Renal pelvis (tissue), 12 donors: Measurements from ENCODE around the gene MUCL1. TPM values are rescaled to one million over a fixed set of nuclear protein-coding genes. Genes with fewer than 3 reads are reported as not detected.
"Not testable (repeated sequence)": the region's sequence is repeated elsewhere in the genome, so short reads cannot be mapped to it uniquely, and the experiment has no call there.

Experiments used
- DNase-seq: peaks from one replicate; pipeline ENCODE4 v3.0.0-alpha.2; 2013
- long read RNA-seq, 16 experiments: transcript quantifications; one replicate each; lab custom pipeline, GENCODE V29; 2026
- polyA plus RNA-seq, 3 donors: library from polyadenylated mRNA; unstranded; fragments of 120-200 nt; gene quantifications; one replicate each; pipeline ENCODE4 v1.2.1, GENCODE V29; 2013; ENCODE audit not compliant: insufficient read length in 3 of 3

Gene MUCL1, protein sequence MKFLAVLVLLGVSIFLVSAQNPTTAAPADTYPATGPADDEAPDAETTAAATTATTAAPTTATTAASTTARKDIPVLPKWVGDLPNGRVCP
- not detected for polyA plus RNA-seq
- long read RNA-seq, donor 1 = 0 reads
- long read RNA-seq, donor 2 = 0 reads
- long read RNA-seq, donor 3 = 0 reads
- long read RNA-seq, donor 4 = 0 reads
- long read RNA-seq, donor 5 = 0 reads
- long read RNA-seq, donor 6 = 0 reads
- long read RNA-seq, donor 7 = 0 reads
- long read RNA-seq, donor 8 = 0 reads
- long read RNA-seq, donor 9 = 0 reads
- long read RNA-seq, donor 10 = 0 reads
- long read RNA-seq, donor 11 = 0 reads
- long read RNA-seq, donor 12 = 0 reads
- long read RNA-seq, donor 13 = 0 reads
- long read RNA-seq, donor 14 = 0 reads
- long read RNA-seq, donor 15 = 0 reads
- long read RNA-seq, donor 16 = 0 reads

DNA sequence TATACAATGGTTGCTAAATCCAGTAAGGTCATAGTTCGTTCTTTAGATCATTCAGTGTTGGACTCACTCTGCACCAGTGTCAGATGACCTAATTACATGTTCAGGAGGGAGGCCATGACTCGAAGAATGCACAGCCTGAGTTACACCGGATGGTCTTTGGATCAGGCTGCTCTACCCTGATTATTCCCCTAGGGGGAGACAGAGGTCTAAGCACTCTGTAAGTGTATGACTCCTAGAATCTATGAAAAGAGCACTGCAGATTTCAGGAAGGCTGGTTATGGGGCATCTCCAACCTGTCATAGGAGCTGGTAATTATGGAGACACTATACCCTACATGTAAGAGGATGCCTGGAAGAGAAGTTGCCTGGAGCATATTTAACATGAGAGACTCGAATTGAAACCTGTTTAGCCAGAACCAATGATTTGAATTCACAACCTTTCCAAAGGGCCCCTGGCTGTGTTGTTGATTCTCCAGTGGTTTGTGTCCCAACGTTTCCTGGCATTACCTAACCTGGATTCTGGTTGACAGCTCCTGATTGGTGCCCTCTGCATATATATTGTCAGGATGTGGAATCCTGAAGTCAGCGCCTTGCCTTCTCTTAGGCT is at the start of gene MUCL1:
TSS of gene MUCL1 (plus strand) at position 584 of the 606 bp plus-strand sequence. CDS start 67 bp downstream, outside the sequence.
- DNase-seq = peak; percentile 24

DNA sequence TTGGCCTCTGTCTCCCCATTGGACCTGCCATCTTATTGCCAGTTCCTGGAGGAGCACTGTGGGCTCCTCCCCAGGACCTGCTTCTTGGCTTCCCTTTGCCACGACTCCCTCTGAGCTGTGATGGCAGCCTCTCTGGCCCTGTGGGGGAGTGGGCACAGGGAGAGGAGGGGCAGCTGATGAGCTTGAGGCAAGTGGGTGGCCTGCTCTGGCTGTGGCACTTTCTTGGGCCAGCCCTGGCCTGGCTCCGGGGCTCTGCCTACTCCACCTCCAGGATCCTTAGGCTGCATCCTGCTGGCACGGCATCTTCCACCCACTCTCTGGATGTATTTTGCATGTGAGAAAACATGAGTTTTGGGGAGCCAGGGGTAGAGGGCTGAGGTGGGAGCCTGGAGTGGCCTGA is 32.6 kb upstream of the MUCL1 start:
- no peak for DNase-seq

DNA sequence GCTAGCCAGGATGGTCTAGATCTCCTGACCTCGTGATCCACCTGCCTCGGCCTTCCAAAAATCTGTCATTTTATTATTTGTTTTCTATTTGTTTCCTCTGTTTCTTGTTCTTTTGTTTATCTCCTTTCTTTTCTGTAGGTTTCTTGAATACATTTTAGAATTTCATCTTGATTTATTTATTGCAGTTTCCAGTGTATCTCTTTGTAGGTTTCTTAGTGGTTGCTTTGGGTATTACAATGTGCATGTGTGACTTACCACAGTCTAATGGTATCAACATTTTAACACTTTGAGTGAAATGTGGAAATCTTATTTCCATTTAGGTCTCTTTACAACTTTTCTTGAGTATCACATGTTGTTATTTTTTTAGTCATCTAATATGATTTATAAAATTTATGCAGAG is 29.9 kb upstream of the MUCL1 start:
- DNase-seq = no peak

DNA sequence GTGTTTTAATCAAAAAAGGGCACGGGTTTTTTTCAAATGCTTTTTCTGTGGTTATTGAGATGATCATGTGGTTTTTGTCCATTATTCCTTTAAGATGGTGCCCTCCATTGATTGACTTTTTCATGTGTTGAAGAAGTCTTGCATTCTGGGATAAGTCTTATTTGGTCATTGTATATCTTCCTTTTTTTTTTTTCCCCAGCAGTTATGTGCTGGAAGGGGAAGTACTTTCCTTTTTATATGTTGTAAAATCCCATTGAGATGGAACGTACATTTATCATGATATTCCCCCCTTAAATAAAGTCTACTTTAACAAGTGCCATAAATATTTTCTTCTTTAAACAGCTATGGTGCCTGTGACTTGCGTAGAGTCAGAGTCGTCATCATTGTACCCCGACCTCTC is 24.8 kb upstream of the MUCL1 start:
- no peak for DNase-seq

DNA sequence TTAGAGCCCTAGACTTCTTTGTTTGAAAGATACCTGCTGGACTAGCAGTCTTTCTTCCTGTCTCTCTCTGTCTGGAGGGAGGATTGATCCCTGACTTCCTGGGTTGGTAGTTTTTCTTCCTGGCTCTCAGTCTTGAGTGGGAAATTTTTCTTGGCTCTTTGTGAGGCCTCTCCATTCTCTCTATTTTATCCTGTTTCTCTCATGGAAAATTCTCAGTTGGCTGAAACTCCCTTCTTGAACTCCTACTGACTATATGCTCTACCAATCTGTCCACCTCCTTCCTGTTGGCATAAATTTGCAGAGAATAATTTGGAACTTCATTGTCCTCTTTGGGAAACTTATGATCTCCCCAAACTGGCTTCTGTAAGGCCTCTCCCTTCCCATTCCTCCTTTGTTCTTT is 24.1 kb upstream of the MUCL1 start:
- no peak for DNase-seq

DNA sequence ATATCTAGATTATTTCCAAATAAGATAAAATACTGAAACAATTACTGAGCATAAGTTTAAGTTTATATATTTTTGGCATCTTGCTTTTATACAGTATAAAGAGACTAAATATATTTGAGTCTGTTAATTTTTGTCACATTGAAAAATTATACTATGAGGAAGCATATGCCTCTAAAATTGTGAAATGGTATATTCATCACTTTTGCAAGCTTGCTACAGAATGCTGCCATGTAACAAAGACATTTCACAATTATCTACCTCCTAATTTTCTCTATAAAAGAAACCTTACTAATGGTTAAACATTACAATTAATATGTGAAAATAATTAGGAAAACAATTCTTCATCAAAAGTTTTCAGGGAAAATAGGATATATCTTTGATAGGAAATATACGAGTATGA is 22.7 kb upstream of the MUCL1 start:
- no peak for DNase-seq

DNA sequence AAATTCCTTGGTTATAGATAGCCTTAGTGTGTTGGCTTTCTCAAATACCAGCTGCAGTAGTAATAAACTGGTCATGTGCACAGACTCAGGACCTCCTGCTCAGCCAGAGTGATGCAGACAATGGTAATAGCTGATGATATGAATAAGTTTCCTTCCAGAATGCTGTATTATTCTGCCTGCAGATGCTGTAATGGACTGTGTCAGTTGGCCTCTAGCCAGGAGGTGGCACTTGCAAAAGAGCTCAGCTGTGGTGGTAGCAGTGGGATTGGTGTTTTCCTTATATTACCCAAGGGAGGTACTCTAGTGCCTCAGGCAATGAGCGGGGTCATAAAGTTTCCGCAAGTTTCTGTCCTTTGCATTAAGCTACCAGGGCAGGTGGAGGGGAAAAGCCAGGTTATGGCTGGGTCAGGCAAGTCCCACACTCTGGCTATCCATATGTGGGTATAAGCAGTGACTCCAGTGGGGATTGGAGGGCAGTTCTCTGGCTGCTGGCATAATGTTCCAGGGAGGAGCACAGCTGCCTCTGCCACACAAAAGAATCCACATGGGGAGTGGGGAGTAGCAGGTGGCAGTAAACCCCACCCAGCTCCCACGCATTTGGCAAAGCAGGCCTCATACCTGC is 14.0 kb upstream of the MUCL1 start:
- DNase-seq = no peak

DNA sequence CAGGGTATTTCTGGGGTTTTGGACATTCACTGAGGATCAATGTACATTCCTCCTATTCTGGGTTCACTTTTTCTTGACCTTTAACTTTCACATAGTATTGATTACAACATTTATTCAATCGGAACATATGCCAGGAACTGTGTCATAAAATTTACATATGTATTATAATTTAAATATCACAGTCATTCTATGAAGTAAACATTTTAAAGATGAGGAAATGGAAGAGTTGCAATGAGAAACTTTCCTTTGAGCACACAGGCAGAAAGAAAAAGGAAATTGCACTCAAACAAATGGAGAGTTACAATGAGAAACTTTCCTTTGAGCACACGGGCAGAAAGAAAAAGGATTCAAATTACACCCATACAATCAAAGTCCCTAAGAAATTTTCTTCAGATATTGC is 3.1 kb downstream of the MUCL1 start:
- DNase-seq = no peak

DNA sequence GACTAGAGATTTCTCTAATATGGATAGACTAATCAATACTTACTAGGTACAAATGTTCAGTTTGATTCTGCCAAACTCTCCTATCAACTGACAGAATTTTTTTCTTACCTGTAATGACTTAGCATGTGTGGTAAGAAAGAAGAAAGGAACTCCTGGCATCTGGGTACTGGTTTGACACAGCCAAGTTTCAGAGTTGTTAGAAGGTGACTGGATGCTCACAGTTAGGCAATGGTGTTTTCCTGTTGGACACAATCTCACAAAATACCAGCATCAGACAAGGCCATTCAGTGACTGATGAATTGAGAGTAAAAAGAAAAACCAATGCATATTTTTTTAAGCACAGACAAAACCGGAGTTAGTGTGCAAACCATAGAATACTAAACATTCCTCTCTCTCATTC is 4.2 kb downstream of the MUCL1 start:
- DNase-seq = no peak

DNA sequence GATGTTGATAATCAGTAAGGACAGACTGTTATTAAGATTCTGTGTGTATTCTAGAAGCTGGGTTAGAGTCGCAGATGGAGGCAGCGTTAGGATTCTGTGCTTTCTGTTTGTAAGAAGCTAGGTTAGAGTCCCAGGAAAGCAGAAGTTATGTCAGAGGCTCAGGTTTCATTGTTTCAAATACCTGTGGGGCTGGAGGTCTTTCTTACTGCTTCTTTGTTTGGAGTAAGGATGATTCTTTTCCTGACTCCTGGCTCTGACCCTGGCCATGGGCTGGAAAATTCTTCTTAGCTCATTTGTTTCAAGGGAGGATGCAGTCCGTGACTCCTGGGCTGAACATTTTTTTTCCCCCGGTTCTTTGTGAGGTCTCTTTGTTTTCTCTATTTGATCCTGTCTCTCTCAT is 5.2 kb downstream of the MUCL1 start:
- DNase-seq = peak; percentile 9

DNA sequence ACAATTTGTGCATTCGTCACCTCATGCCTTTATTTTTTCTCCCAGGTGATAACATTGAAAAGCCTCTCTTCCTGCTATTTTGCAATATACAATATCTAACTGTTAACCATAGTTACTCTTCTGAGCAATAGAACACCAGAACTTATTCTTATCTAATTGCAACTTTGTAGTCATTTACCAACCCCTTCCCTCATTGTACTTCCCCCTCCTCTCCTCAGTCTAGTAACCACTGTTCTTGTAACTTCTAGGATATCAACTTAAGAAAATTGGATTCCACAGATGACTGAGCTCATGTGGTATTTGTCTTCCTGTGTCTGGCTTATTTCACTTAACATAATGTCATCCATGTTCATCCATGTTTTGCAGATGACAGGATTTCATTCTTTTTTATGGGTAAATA is 7.6 kb downstream of the MUCL1 start:
- no peak for DNase-seq

DNA sequence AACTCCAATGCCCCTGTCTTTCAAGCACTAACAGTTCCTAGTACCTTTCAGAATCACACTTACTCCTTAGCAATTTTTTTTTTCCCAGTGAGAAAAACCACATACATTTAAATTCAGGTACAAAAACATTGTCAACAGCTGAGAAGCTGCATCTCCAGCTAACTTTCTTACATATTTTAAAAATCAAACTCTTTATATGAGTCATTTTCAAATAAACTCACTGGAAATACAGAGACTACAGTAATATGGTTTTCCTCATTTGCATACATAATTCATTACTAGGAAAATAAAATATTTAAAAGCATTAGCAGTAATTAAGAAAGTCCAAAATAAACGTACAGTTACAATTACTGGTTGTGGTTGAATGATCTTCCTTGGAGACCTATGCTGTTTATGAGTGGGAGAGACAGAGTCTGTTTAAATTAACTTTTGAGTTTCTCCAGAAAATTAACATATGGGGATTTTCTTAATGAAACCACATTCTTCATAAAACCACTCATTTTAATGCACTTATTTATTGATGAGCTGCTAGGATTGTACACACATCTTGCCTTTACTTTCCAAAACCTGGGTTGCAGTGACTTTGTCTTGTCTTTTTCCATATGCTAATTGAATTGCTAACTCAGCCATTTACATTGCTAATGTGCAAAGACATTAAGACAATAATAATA is 9.8 kb downstream of the MUCL1 start:
- DNase-seq = no peak

DNA sequence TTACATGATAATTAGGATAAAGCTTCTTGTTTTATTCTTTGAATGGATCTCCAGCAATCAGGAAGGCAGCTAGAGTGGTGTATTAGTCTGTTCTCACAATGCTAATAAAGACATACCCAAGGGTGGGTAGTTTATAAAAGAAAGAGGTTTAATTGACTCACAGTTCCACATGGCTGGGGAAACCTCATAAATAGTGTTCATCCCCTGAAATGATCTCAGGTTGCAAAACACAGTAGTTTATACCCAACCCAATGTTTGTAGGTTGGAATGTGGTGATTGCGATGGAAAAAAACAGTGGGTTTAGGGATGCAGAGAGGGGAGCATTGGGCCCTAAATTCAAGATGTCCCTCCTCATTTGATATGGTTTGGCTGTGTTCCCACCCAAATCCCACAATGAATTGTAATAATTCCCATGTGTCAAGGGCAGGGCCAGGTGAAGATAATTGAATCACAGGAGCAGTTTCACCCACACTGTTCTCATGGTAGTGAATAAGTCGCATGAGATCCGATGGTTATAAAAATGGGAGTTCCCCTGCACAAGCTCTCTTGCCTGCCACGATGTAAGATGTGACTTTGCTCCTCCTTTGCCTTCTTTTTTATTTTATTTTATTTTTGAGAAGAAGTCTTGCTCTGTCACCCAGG is 11.5 kb downstream of the MUCL1 start:
- no peak for DNase-seq

DNA sequence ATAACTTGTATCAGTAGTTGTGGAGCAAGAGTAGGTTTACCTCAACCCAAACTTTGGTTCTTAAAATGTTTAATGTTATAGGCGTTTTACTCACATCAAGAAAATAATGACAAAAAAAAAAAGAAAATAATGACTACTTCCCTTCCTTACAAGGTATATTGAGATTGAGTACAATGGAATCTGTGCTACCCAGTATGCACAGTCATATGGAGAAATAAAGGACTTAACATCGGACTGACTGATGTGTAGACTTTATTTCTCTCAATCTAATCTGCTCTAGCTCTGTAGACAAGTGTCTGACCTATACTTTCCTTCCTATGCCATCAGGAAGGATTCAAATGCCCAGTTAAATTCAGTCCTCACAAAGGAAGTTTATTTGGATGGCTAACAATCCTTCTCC is 14.4 kb downstream of the MUCL1 start:
- DNase-seq = no peak

DNA sequence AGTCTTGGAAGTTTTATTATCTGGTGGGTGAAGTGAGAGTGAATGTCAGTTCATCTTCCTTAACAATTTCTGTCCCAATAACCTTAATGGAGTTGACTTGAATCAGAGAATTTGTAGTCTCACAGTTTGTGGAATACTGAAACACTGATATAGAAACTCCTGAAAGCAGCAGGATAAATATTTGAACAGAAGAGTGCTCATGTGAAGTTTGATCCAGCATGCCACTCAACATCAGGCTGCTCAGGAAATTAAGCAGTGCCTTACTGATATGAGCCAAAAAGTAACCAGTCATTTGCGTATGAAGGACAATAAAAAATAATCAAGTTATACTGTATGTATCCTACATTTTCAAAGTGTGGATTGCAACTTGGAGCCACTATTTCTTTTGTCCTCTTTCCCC is 15.7 kb downstream of the MUCL1 start:
- DNase-seq = no peak

DNA sequence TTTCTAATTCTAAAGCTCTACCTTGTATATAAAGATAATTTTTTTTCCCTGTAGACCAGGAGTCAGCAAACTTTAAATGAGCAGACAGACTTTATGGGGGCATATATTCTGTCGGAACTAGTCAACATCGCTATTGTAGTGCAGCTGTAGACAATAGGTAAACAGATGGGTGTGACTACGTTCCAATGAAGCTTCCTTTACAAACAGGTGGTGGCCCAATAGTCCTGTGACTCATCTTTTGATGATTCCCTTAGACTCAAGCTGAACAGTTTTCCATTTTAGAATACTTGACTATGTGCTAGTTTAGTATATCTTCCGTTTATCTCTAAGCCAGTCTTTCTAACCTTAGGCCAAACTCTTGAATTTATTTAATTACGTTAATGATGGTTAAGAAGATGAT is 16.3 kb downstream of the MUCL1 start:
- DNase-seq = no peak

DNA sequence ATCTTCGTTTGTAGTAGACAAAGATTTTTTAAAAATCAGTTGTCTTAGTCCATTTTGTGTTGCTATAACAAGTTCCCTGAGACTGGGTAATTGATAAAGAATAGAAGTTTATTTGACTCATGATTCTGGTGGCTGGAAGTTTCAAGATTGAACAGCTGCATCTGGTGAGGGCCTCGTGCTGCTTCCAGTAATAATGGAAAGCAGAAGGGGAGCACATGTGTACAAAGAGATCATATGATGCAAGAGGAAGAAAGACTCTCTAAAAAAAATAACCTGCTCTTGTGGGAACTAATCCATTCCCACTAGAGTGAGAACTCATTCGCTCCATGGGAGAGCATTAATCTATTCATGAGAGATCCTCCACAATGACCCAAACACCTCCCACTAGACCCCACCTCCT is 24.8 kb downstream of the MUCL1 start:
- DNase-seq = no peak

DNA sequence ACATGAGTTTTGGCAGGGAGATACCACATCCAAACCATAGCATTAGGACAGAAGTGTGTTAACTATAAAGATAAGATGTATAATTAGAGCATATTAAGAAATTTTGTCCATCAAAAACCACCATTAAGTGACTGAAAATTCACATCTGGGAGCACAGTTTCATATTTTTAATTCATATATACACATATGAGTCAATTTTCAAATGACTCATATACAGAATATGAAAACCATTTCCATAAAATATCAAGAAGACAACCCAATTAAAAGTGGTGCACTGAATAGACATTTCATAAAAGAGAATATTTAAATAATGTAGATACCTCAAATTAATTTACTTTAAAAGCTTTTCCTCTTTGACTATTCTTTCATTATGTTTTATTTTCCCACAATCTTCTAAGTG is 25.3 kb downstream of the MUCL1 start:
- no peak for DNase-seq

DNA sequence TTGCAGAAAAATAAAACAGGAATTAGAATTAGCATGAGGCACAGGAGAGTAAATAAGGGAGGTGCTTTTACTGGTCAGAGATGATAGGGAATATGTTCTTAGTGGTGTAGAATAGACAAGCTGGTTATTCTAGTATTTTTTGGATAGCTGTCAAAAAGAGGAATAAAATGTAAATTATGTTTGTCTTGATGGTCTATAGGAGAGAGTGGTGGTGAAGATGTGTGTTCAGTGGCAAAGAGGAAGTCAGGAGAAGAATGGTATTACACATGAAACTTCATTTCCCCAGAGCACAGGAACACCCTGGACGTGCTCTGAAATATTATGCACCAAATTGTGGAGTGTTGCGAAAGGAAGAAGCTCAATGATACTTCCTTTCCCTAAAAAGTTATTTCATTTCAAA is 27.8 kb downstream of the MUCL1 start:
- no peak for DNase-seq

DNA sequence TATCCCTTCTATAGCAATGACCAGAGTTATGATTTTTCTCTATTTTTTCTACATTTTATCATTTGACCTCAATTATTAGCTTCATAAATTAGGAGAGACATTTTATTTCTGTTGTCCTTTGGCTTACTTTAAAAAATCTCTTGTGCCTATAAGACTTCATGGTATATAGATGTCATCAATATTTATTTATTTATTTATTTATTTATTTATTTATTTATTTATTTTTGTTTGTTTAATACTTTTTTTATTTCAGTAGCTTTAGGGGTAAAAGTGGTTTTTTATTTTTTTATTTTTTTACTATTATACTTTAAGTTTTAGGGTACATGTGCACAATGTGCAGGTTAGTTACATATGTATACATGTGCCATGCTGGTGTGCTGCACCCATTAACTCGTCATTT is 28.3 kb downstream of the MUCL1 start:
- DNase-seq = not testable (repeated sequence)

DNA sequence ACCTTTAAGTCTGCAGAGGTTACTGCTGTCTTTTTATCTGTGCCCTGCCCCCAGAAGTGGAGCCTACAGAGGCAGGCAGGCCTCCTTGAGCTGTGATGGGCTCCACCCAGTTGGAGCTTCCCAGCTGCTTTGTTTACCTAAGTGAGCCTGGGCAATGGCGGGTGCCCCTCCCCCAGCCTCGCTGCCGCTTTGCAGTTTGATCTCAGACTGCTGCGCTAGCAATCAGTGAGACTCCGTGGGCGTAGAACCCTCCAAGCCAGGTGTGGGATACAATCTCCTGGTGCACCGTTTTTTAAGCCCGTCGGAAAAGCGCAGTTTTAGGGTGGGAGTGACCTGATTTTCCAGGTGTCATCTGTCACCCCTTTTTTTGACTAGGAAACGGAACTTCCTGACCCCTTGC is 34.1 kb downstream of the MUCL1 start:
- DNase-seq = not testable (repeated sequence)

DNA sequence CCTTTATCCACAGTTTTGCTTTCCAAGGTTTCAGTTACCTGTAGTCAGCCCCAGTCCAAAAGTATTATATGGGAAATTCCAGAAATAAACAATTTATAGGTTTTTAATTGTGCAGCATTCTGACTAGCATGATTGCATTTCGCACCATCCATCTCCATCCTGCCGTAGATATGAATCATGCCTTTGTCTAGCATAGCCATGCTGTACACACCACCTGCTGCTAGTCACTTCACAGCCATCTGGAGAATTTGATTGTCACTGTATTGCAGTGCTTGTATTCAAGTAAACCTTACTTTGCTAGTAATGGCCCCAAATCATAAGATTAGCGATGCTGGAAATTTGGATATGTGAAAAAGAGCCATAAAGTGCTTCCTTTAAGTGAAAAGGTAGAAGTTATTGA is 36.0 kb downstream of the MUCL1 start:
- no peak for DNase-seq
